Neural cell (in vitro differentiated cells): Measurements from ENCODE around the gene INPP5A.
"Not testable (repeated sequence)": the region's sequence is repeated elsewhere in the genome, so short reads cannot be mapped to it uniquely, and the experiment has no call there.

Source experiments
- EP300 ChIP-seq: fragments of 450-650 bp; conservative IDR thresholded peaks from 2 replicates; pipeline ENCODE4 v1.6.1; 2014; ENCODE audit warnings: antibody characterized with exemption, mild to moderate bottlenecking, moderate library complexity; ENCODE audit not compliant: poor library complexity, severe bottlenecking
- EZH2 ChIP-seq: fragments of 200-600, 300-800 bp; shearing (Covaris generic), sonication (generic); IDR thresholded peaks from 2 replicates; pipeline ENCODE4 v1.6.1; 2014; ENCODE audit warnings: antibody characterized with exemption, low read length, borderline replicate concordance, mild to moderate bottlenecking; ENCODE audit not compliant: insufficient read depth, poor library complexity, severe bottlenecking
- MXI1 ChIP-seq: fragments of 450-650 bp; conservative IDR thresholded peaks from 2 replicates; pipeline ENCODE4 v1.6.1; 2014; ENCODE audit warnings: antibody characterized with exemption, mild to moderate bottlenecking; ENCODE audit not compliant: poor library complexity, severe bottlenecking
- POLR2AphosphoS5 ChIP-seq: IDR thresholded peaks from 2 replicates; pipeline ENCODE4 v1.6.1; 2012
- RAD21 ChIP-seq: fragments of 450-650 bp; conservative IDR thresholded peaks from 2 replicates; pipeline ENCODE4 v1.6.1; 2014; ENCODE audit warnings: antibody characterized with exemption, mild to moderate bottlenecking, moderate library complexity
- SMC3 ChIP-seq: fragments of 450-650 bp; conservative IDR thresholded peaks from 2 replicates; pipeline ENCODE4 v1.6.1; 2014; ENCODE audit warnings: antibody characterized with exemption, mild to moderate bottlenecking, moderate library complexity; ENCODE audit not compliant: poor library complexity
- TAF1 ChIP-seq: IDR thresholded peaks from 2 replicates; pipeline ENCODE4 v1.6.1; 2012; ENCODE audit warnings: low read depth
- TF ChIP-seq, protein P1 (sequence below): fragments of 450-650 bp; IDR thresholded peaks from 2 replicates; pipeline ENCODE4 v1.5.1; 2014; ENCODE audit warnings: antibody characterized with exemption, mild to moderate bottlenecking, moderate library complexity; ENCODE audit not compliant: poor library complexity, severe bottlenecking
- TF ChIP-seq, protein P2 (sequence below): IDR thresholded peaks from 2 replicates; pipeline ENCODE4 v1.6.1; 2012; ENCODE audit warnings: borderline replicate concordance

DNA sequence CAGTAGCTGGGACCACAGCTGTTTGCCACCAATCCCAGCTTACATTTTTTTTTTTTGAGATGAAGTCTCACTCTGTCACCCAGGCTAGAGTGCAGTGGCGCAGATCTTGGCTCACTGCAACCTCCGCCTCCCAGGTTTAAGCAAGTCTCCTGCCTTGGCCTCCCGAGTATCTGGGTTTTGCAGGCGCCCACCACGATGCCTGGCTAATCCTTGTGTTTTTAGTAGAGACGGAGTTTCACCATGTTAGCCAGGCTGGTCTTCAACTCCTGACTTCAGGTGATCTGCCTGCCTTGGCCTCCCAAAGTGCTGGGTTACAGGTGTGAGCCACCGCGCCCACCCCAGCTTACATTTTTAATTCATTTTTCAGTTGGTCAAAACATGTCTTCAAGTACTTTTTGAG lies 46.1 kb upstream of the INPP5A start:
- TF ChIP-seq, protein P1, sequence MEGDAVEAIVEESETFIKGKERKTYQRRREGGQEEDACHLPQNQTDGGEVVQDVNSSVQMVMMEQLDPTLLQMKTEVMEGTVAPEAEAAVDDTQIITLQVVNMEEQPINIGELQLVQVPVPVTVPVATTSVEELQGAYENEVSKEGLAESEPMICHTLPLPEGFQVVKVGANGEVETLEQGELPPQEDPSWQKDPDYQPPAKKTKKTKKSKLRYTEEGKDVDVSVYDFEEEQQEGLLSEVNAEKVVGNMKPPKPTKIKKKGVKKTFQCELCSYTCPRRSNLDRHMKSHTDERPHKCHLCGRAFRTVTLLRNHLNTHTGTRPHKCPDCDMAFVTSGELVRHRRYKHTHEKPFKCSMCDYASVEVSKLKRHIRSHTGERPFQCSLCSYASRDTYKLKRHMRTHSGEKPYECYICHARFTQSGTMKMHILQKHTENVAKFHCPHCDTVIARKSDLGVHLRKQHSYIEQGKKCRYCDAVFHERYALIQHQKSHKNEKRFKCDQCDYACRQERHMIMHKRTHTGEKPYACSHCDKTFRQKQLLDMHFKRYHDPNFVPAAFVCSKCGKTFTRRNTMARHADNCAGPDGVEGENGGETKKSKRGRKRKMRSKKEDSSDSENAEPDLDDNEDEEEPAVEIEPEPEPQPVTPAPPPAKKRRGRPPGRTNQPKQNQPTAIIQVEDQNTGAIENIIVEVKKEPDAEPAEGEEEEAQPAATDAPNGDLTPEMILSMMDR, result not testable (repeated sequence)
- not testable (repeated sequence) for TF ChIP-seq EP300, TAF1, SMC3, MXI1, POLR2AphosphoS5, EZH2, RAD21
- TF ChIP-seq, protein P2, sequence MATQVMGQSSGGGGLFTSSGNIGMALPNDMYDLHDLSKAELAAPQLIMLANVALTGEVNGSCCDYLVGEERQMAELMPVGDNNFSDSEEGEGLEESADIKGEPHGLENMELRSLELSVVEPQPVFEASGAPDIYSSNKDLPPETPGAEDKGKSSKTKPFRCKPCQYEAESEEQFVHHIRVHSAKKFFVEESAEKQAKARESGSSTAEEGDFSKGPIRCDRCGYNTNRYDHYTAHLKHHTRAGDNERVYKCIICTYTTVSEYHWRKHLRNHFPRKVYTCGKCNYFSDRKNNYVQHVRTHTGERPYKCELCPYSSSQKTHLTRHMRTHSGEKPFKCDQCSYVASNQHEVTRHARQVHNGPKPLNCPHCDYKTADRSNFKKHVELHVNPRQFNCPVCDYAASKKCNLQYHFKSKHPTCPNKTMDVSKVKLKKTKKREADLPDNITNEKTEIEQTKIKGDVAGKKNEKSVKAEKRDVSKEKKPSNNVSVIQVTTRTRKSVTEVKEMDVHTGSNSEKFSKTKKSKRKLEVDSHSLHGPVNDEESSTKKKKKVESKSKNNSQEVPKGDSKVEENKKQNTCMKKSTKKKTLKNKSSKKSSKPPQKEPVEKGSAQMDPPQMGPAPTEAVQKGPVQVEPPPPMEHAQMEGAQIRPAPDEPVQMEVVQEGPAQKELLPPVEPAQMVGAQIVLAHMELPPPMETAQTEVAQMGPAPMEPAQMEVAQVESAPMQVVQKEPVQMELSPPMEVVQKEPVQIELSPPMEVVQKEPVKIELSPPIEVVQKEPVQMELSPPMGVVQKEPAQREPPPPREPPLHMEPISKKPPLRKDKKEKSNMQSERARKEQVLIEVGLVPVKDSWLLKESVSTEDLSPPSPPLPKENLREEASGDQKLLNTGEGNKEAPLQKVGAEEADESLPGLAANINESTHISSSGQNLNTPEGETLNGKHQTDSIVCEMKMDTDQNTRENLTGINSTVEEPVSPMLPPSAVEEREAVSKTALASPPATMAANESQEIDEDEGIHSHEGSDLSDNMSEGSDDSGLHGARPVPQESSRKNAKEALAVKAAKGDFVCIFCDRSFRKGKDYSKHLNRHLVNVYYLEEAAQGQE, result not testable (repeated sequence)
